Endothelial cell of umbilical vein (primary cell): ENCODE data around the gene CHRM1. TPM values are rescaled to one million over a fixed set of nuclear protein-coding genes. Genes with fewer than 3 reads are reported as not detected.

Experiments
- BruUV-seq: library from RNA; stranded (reverse); fragments of 400-500 nt; replicated peaks from 2 replicates; lab custom pipeline; 2021; lab: Mats Ljungman, UMichigan
- CTCF ChIA-PET: fragments of 300-600, 350-600 bp; sonication (Branson Sonifier 250); formaldehyde crosslinking; loops from one replicate; lab custom pipeline; 2021; ENCODE audit warnings: antibody characterized with exemption, inconsistent platforms; lab: Charles Lee
- POLR2A ChIA-PET: fragments of 300-600, 350-600 bp; sonication (Branson Sonifier 250); formaldehyde crosslinking; loops from one replicate; lab custom pipeline; 2021; ENCODE audit warnings: antibody characterized with exemption, inconsistent platforms; lab: Charles Lee
- DNase-seq: peaks from one replicate; pipeline ENCODE4 v3.0.0-alpha.2; 2011; ENCODE audit warnings: low read depth, low spot score
- FAIRE-seq: peaks from 2 replicates; lab custom pipeline; 2011; peaks lifted over from hg19 to GRCh38; lab: Jason Lieb, UNC
- H2AFZ ChIP-seq: 2 replicates; pipeline ENCODE4 v1.6.0; 2012; ENCODE audit warnings: low read depth, low read length, control low read depth, inconsistent platforms
- H3K27ac ChIP-seq: 2 replicates; pipeline ENCODE4 v1.5.1; 2011; ENCODE audit warnings: low read depth, mild to moderate bottlenecking, control low read depth, low read length, moderate library complexity; ENCODE audit not compliant: insufficient read depth
- H3K27me3 ChIP-seq, 2 experiments: 2 replicates each; pipeline versions ENCODE4 v1.6.0 to v1.6.1; 2011; ENCODE audit warnings: low read length in 2 of 2, mixed read lengths in 1 of 2; ENCODE audit not compliant: control insufficient read depth in 2 of 2, insufficient read depth in 2 of 2
- H3K36me3 ChIP-seq, 2 experiments: 2 replicates in 1 of 2; 3 replicates in 1 of 2; pipeline ENCODE4 v1.5.1; 2011; ENCODE audit warnings: low read length in 2 of 2, mild to moderate bottlenecking in 1 of 2, moderate library complexity in 1 of 2; ENCODE audit not compliant: control insufficient read depth in 2 of 2, insufficient read depth in 2 of 2; ENCODE audit errors: extremely low read depth in 1 of 2
- H3K4me1 ChIP-seq: 3 replicates; pipeline ENCODE4 v1.5.1; 2011; ENCODE audit warnings: mild to moderate bottlenecking, low read length; ENCODE audit not compliant: control insufficient read depth, insufficient read depth; ENCODE audit errors: extremely low read depth
- H3K4me2 ChIP-seq: 2 replicates; pipeline ENCODE4 v1.6.1; 2011; ENCODE audit warnings: low read length, control low read depth, mixed read lengths; ENCODE audit not compliant: insufficient read depth
- H3K4me3 ChIP-seq, 3 experiments: fragments of 200-600 bp in 1 of 3; sonication (generic), shearing (Covaris generic) in 1 of 3; replicated peaks in 1 of 3; 2 replicates each; pipeline ENCODE4 v1.5.1; 2011 to 2016; ENCODE audit warnings: control low read depth in 3 of 3, low read length in 3 of 3, mild to moderate bottlenecking in 2 of 3, inconsistent platforms in 1 of 3, low read depth in 1 of 3, moderate library complexity in 1 of 3; ENCODE audit not compliant: insufficient read depth in 1 of 3
- H3K79me2 ChIP-seq: 2 replicates; pipeline ENCODE4 v1.6.0; 2012; ENCODE audit warnings: low read length, inconsistent platforms; ENCODE audit not compliant: control insufficient read depth, insufficient read depth
- H3K9ac ChIP-seq: replicated peaks from 2 replicates; pipeline ENCODE3; 2011; ENCODE audit warnings: low read length, control low read depth; ENCODE audit not compliant: insufficient read depth; ENCODE audit errors: extremely low read depth
- H3K9me1 ChIP-seq: replicated peaks from 3 replicates; pipeline ENCODE4 v1.6.0; 2011; ENCODE audit warnings: mild to moderate bottlenecking, low read length; ENCODE audit not compliant: control insufficient read depth, insufficient read depth; ENCODE audit errors: extremely low read depth
- H3K9me3 ChIP-seq: replicated peaks from 2 replicates; pipeline ENCODE4 v1.5.1; 2012; ENCODE audit warnings: low read length, inconsistent platforms; ENCODE audit not compliant: control insufficient read depth, insufficient read depth
- H4K20me1 ChIP-seq: replicated peaks from 2 replicates; pipeline ENCODE3; 2011; ENCODE audit warnings: mild to moderate bottlenecking, low read length; ENCODE audit not compliant: control insufficient read depth, insufficient read depth; ENCODE audit errors: extremely low read depth
- CTCF ChIP-seq, 2 donors: IDR thresholded peaks; 1 replicate in 1 of 2; 2 replicates in 1 of 2; pipeline ENCODE4 v1.5.1; 2011; ENCODE audit warnings: low read length in 2 of 2, mild to moderate bottlenecking in 2 of 2, moderate library complexity in 2 of 2, control low read depth in 1 of 2, inconsistent platforms in 1 of 2, low read depth in 1 of 2; ENCODE audit not compliant: insufficient read depth in 1 of 2; ENCODE audit errors: extremely low read depth in 1 of 2
- EZH2 ChIP-seq: IDR thresholded peaks from 2 replicates; pipeline ENCODE4 v1.6.1; 2012; ENCODE audit warnings: borderline replicate concordance, low read depth, mild to moderate bottlenecking, moderate library complexity, low read length, inconsistent platforms; ENCODE audit not compliant: severe bottlenecking
- FOS ChIP-seq: IDR thresholded peaks from 2 replicates; pipeline ENCODE4 v1.6.1; 2011; ENCODE audit warnings: mild to moderate bottlenecking, low read length, moderate library complexity, borderline replicate concordance; ENCODE audit not compliant: insufficient read depth
- JUN ChIP-seq: IDR thresholded peaks from 2 replicates; pipeline ENCODE4 v1.6.1; 2011; ENCODE audit warnings: borderline replicate concordance, low read depth; ENCODE audit not compliant: insufficient read length, insufficient read depth
- MAX ChIP-seq: IDR thresholded peaks from 2 replicates; pipeline ENCODE4 v1.6.1; 2011; ENCODE audit not compliant: insufficient read depth, insufficient read length
- MYC ChIP-seq: IDR thresholded peaks from one replicate; pipeline ENCODE4 v1.6.1; 2011; ENCODE audit warnings: mild to moderate bottlenecking, low read depth, low read length
- POLR2A ChIP-seq: IDR thresholded peaks from 2 replicates; pipeline ENCODE4 v1.6.1; 2012; ENCODE audit warnings: low read depth, mild to moderate bottlenecking, control low read depth, low read length
- POLR2AphosphoS5 ChIP-seq: IDR thresholded peaks from 2 replicates; pipeline ENCODE4 v1.6.1; 2012; ENCODE audit warnings: low read depth, mild to moderate bottlenecking, control low read depth, low read length, moderate library complexity; ENCODE audit not compliant: insufficient read depth
- dilution Hi-C: fragments of 300-500 bp; cut with MboI; formaldehyde crosslinking; loops from one replicate; pipeline ENCODE4 v1.15.0; 2019; ENCODE audit warnings: low sequenced_read_pairs; ENCODE audit not compliant: extremely low pct_ligation_motif_present
- intact Hi-C: fragments of 100-400 bp; cut with micrococcal nuclease; formaldehyde crosslinking; loops from one replicate; pipeline ENCODE4 v1.10.0; 2022
- polyA plus RNA-seq, 4 experiments: library from polyadenylated mRNA; depleted of rRNA in 3 of 4; stranded (reverse) in 3 of 4; unstranded in 1 of 4; fragments of >200 nt; gene quantifications; 2 replicates each; pipeline versions ENCODE4 v1.2.1 to v1.2.3, GENCODE V29; 2011 to 2012; ENCODE audit warnings: missing spikeins in 1 of 4
- total RNA-seq: library from RNA; stranded (reverse); gene quantifications from 2 replicates; pipeline ENCODE4 v1.2.3, GENCODE V29; 2021

CHRM1 gene
- total and polyA plus RNA-seq, 2 donors (not counting 3 experiments of a cell fraction or from before 2014, with no cell fraction given): not detected

GRCh38 chr11:62958547-62959421, 37.6 kb upstream of the CHRM1 start:
- Histone ChIP-seq H3K27me3 (no peaks in the 10 kb centered on the region), H3K36me3 (no peaks in the 10 kb centered on the region), H3K4me1 (no peaks in the 10 kb centered on the region), H3K4me2 (no peak overlapping the region), H3K27ac (no peak overlapping the region), H4K20me1 (no peaks in the 10 kb centered on the region), H3K79me2 (no peaks in the 10 kb centered on the region), H3K9ac (no peak overlapping the region), H3K9me3 (no peaks in the 10 kb centered on the region), H2AFZ (peak overlapping the region; percentile 2), H3K9me1 (no peaks in the 10 kb centered on the region), H3K4me3 (no peak overlapping the region)
- CTCF ChIA-PET: interaction anchor here (1.0 kb wide), 1 partner anchor 50 kb away, joined by 3 read pairs; no protein-coding TSS in a partner anchor
- dilution Hi-C loops (no loop called here), intact Hi-C loops (no loop called here)
- no TSS peak for BruUV-seq
- peak; percentile 24 for DNase-seq
- no peak for TF ChIP-seq JUN
- TF ChIP-seq MAX: no peak
- no peak for TF ChIP-seq CTCF (IDR thresholded peaks at IDR 0.05; ENCODE audit: extremely low read depth in 1 of 2, insufficient read depth in 1 of 2, low read depth in 1 of 2, low read length in 2 of 2)
- POLR2A ChIA-PET: no interaction called here
- FAIRE-seq: no peak

GRCh38 chr11:62957147-62957546, 36.0 kb upstream of the CHRM1 start:
- intact Hi-C loops: no loop called here
- Histone ChIP-seq H3K9me1 (no peaks in the 10 kb centered on the region), H3K27ac (no peak overlapping the region), H3K9me3 (no peaks in the 10 kb centered on the region), H2AFZ (no peak overlapping the region), H3K79me2 (no peaks in the 10 kb centered on the region), H4K20me1 (no peaks in the 10 kb centered on the region), H3K36me3 (no peaks in the 10 kb centered on the region), H3K4me1 (no peaks in the 10 kb centered on the region), H3K4me2 (no peak overlapping the region), H3K27me3 (no peaks in the 10 kb centered on the region), H3K4me3 (no peak overlapping the region), H3K9ac (no peak overlapping the region)
- POLR2A ChIA-PET: no interaction called here
- no peak for FAIRE-seq
- dilution Hi-C loops: no loop called here
- no peak for DNase-seq
- no peak for TF ChIP-seq MYC
- no peak for TF ChIP-seq FOS
- no peak for TF ChIP-seq CTCF (IDR thresholded peaks at IDR 0.05; ENCODE audit: extremely low read depth in 1 of 2, insufficient read depth in 1 of 2, low read depth in 1 of 2, low read length in 2 of 2)
- no peak for TF ChIP-seq JUN
- TF ChIP-seq EZH2: no peak
- no peak for TF ChIP-seq MAX
- no peak for TF ChIP-seq POLR2A
- no peak for TF ChIP-seq POLR2AphosphoS5
- no TSS peak for BruUV-seq
- CTCF ChIA-PET: no interaction called here
